CD4-positive, alpha-beta T cell treated with Interleukin-12 subunit alpha and Interleukin-12 subunit beta, for 1 hour (primary cell): Measurements from ENCODE around the gene TRIM67.
"Not testable (repeated sequence)": the region's sequence is repeated elsewhere in the genome, so short reads cannot be mapped to it uniquely, and the experiment has no call there.

Source experiments
- DNase-seq: peaks from one replicate; pipeline ENCODE4 v3.0.0-alpha.2; 2020

TRIM67 gene

DNA sequence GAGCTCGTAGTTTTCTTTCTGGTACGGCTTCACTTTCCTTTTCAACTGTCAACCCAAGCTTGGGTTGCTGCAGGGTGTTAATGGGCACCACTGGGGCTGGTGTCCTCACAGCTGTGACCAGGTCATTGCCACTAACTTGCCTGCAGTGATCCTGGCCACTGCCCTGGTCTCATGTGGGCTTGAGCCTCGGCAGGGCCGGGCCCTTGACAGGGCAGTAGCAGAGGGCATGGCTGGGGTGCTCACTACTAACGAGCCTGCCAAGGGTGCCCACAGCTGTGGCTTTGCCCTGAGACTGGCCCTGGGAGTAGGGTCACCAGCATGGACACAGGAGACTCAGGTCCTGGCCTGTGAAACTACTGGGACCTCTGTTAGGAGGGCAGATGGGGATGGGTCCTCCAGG, 47.7 kb downstream of the TRIM67 start:
- DNase-seq, result no peak

GRCh38 chr1:231210126-231210525, 48.3 kb downstream of the TRIM67 start:
- no peak for DNase-seq

DNA sequence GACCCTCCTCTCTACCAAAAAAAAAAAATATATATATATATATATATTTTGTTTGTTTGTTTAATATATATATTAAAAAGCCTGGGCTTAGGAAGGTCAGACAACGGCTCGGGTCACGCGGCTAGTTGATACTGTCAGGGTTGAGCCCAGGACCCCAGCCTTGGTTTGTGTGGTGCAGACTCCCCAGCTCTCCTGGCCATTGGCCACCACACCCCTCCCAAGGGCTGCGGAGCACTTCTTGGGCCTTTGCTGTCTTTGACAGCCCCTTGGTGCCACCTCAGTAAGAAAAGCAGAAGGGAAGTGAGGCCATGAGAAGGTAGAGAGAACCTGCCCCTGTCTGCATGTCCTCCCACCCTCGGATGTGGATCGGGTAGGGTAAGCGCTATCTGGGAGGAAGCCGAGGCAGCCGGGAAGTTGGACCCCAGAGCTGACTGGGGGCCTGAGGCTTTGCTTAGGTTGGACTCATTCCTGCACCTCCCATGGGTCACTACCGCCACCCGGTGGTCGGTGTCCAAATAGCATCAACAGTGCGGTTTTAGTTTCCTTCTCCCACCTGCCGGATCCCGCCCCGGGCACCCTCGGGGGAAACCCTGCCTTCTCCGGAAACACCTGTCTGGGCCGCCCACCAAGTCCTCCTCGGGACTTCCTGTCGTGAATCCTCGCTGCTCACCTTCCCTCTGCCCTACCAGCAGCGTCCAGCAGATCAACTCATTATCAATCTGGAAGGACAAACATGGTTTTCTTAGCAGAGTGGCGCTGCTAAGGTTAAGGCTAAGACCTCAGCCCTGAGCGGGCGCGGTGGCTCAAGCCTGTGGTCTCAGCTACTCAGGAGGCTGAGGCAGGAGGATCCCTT, 49.4 kb downstream of the TRIM67 start:
- DNase-seq, result peak; percentile 90

DNA sequence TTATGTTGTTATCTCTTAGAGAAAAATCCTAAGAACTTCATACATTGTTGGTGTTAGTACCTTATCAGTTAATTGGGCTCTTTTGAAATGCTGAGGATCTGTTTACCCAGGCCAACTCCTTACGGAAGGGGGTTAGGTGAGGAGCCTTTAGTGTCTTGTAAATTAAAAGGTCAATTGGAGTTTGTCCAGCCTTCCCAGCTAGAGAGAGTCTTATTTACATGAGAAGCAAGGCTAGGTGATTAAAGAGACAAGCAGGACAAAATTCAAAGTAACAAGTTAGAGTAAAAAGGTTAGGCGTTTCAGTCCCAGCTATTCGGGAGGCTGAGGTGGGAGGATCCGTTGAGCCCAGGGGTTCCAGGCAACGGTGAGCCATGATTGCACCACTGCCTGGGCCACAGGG, 50.4 kb downstream of the TRIM67 start:
- DNase-seq, result not testable (repeated sequence)

- DNase-seq, result no peak
These were observed 52.1 kb downstream of the TRIM67 start for GRCh38 chr1:231213831-231214573.

- DNase-seq, result no peak
These were observed 53.2 kb downstream of the TRIM67 start for GRCh38 chr1:231214918-231215680.

GRCh38 chr1:231215681-231216385, 54.0 kb downstream of the TRIM67 start:
- no peak for DNase-seq

GRCh38 chr1:231216498-231216897, 54.6 kb downstream of the TRIM67 start:
- no peak for DNase-seq

DNA sequence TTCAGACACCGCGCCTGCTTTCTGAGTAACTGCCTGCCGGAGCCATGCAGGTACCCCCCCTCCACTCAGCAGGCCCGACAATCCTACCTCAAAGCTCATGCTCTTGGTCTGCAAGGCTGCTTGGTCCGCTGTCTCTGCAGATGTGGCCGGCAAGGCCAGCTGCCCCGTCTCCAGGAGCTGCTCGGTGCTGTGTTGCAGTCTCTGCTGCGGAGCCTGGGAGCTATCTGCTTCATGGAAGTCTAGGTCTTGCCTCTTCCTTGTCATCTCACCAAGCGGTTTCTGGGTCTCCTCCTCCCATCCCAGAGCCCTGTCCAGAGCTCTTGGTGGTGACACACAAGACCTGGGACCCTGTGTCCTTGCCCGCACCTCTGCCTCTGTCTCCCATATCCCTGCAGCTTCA, 55.2 kb downstream of the TRIM67 start:
- no peak for DNase-seq

DNA sequence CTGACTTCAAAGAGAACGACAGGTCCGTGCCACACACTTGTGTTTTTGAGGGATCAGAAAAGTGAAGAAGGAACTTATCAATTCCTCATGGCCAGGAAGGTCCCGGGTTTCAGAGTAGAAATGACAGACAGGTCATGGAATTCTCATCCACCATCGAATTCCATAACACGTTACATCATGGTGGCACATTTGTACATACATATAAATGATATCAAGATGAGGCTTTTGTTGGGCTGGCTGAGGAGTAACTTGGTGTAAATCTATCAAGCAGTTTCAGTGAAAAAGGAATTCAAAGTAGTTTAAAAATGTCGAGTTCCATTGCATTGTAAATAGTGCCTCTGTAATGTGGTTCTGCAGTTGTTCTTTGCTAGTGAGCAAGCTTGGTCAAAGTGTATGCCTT, 56.2 kb downstream of the TRIM67 start:
- DNase-seq, result no peak

- DNase-seq, result no peak
These were observed 57.9 kb downstream of the TRIM67 start for GRCh38 chr1:231219422-231220401.

GRCh38 chr1:231220801-231221200, 58.9 kb downstream of the TRIM67 start:
- no peak for DNase-seq

- DNase-seq, result no peak
These were observed 64.3 kb downstream of the TRIM67 start for GRCh38 chr1:231226156-231226555.

DNA sequence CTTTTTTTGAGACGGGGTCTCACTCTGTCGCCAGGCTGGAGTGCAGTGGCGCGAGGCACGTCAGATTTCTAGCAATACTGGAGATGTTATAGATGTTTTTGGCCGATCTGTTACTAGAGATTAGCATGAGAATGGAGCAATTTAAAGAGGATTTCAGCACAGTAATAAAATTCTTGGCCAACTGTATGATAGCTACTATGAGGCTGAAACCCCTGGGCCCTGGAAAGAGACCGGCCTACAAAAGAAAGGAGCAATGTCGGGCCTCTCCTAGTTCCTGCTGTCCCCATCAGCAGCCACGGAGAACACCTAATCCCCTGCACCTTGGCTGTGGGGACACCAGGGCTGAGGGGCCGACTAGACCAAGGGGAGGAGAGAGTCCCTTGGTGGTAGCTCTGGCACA, 69.7 kb downstream of the TRIM67 start:
- DNase-seq, result no peak

GRCh38 chr1:231232870-231233734, 71.2 kb downstream of the TRIM67 start:
- no peak for DNase-seq

DNA sequence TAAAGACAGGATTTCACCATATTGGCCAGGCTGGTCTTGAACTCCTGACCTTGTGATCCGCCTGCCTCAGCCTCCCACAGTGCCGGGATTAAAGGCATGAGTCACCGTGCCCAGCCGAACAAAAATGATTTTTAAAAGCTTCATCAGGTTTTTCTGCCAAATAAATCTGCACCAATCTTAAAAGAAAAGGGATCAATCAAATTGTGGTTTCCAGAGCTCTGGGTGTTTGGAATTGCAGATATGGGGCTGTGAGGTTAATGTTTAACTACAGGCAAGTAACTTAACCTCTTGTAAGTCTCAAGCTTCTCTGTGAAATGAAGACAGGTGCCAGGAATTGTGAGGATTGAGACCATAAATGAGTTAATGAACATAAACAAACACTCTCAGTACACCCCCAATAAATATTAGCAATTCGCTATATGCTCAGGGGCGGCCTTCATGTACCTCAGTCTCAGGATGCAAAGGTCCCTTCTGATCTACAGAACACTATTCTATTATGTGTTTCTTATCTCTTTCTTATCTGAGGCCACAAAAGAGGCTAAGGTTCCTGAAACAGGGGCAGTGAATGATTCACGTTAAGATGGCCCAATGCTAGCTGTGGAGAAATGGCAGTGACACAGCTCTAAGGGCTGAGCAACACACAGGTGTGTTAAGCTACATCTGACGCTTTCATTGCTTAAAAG, 72.0 kb downstream of the TRIM67 start:
- no peak for DNase-seq

DNA sequence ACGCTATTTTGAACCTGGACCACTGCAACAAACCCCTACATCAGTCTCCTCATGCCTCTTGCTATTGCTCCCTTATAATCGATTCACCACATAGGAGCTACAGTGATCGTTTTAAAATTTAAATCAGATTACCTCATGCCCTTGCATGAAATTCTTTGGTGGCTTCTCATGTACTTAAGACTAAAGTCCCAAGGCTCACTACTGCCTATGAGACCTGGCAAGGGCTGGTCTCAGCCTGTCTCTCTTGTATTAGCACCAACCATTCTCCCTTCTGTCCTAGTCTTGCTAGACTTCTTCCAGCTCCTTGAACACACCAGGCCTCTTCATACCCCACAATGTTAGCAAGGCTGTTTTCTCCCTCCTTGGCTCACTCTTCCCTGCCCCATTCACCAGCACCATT, 72.6 kb downstream of the TRIM67 start:
- no peak for DNase-seq

- DNase-seq, result no peak
These were observed 73.8 kb downstream of the TRIM67 start for GRCh38 chr1:231235526-231236207.

- no peak for DNase-seq
These were observed 74.3 kb downstream of the TRIM67 start for GRCh38 chr1:231236208-231236591.
